ENCODE results near the gene ZNF710. TPM values are rescaled to one million over a fixed set of nuclear protein-coding genes. Genes with fewer than 3 reads are reported as not detected.

ZNF710 gene
- total and polyA plus RNA-seq, 2 experiments from 2014 or later: 7.8 to 22.2 TPM

DNA sequence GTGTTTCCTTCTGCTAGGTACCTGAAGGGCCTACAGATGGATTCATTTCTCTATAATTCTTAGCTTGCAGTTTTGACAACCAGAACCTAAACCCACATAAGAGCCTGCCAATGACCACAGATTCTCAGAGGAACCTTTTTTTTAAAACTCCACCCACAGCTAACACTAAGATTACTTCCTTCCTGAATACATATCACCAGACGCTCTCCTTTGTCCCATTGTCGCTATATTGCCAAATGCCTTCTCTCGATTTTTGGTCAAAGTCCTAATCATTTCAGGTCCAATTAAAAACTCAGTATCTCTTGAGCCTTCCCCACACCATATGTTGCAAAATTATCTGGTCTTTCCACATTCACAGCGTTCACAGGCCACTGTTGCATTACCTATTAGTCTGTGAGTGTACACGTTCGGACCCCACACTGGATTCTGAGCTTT, 12.4 kb downstream of the ZNF710 start:
- TF ChIP-seq, protein P1, sequence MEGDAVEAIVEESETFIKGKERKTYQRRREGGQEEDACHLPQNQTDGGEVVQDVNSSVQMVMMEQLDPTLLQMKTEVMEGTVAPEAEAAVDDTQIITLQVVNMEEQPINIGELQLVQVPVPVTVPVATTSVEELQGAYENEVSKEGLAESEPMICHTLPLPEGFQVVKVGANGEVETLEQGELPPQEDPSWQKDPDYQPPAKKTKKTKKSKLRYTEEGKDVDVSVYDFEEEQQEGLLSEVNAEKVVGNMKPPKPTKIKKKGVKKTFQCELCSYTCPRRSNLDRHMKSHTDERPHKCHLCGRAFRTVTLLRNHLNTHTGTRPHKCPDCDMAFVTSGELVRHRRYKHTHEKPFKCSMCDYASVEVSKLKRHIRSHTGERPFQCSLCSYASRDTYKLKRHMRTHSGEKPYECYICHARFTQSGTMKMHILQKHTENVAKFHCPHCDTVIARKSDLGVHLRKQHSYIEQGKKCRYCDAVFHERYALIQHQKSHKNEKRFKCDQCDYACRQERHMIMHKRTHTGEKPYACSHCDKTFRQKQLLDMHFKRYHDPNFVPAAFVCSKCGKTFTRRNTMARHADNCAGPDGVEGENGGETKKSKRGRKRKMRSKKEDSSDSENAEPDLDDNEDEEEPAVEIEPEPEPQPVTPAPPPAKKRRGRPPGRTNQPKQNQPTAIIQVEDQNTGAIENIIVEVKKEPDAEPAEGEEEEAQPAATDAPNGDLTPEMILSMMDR (IDR thresholded peaks at IDR 0.05; ENCODE audit: low read depth, low read length): no peak
- Histone ChIP-seq H3K4me3 (no peak overlapping the region), H3K4me1 (ENCODE audit: low read depth) (no peaks in the 10 kb centered on the region), H3K9me3 (ENCODE audit: low read depth) (no peaks in the 10 kb centered on the region), H3K36me3 (no peaks in the 10 kb centered on the region), H3K27ac (no peak overlapping the region), H3K27me3 (no peaks in the 10 kb centered on the region)
- DNase-seq (ENCODE audit: low read depth in 1 of 2, low spot score in 1 of 2): no peak

DNA sequence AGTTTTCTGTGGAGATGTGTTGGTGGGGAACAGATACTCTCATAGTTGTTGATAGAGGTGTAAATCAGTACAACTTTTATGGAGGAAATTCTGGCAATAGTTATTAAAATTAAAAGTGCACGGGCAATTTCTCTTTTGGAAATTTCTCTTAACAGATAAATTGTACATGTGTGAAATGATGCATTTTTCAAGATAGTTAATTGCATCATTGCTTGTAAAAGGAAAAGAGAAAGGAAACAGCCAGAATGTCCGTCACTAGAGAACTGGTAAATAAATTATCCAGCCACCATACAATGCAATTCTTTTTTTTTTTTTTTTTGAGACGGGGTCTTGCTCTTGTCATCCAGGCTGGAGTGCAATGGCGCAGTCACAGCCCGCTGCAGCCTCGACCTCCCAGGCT, 14.2 kb downstream of the ZNF710 start:
- no peak for DNase-seq (ENCODE audit: low read depth in 1 of 2, low spot score in 1 of 2)
- no peaks in the 10 kb centered on the region for H3K27me3 ChIP-seq
- H3K4me1 ChIP-seq (ENCODE audit: low read depth): no peaks in the 10 kb centered on the region
- H3K4me3 ChIP-seq: no peak overlapping the region
- TF ChIP-seq, protein P1 (IDR thresholded peaks at IDR 0.05; ENCODE audit: low read depth, low read length): no peak
- no peaks in the 10 kb centered on the region for H3K9me3 ChIP-seq (ENCODE audit: low read depth)
- no peak overlapping the region for H3K27ac ChIP-seq
- no peaks in the 10 kb centered on the region for H3K36me3 ChIP-seq

DNA sequence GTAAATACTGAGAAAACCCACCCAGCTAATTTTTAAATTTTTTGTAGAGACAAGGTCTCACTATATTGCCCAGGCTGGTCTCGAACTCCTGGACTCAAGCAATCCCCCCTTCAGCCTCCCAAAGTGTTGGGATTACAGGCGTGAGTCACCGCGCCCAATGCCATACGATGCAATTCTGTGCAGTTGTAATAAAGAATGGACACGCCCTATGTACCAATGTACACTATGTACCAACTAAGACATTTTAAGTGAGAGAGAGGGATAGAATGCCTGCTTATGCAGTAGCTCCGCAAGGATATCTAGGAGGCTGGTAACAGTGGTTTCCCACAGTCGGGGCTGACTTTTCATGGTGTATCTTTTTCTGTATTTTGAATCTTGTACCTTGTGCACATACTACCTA, 14.6 kb downstream of the ZNF710 start:
- no peaks in the 10 kb centered on the region for H3K4me1 ChIP-seq (ENCODE audit: low read depth)
- TF ChIP-seq, protein P1 (IDR thresholded peaks at IDR 0.05; ENCODE audit: low read depth, low read length): no peak
- no peak overlapping the region for H3K4me3 ChIP-seq
- no peak overlapping the region for H3K27ac ChIP-seq
- DNase-seq (ENCODE audit: low read depth in 1 of 2, low spot score in 1 of 2): no peak
- no peaks in the 10 kb centered on the region for H3K36me3 ChIP-seq
- no peaks in the 10 kb centered on the region for H3K27me3 ChIP-seq
- H3K9me3 ChIP-seq (ENCODE audit: low read depth): no peaks in the 10 kb centered on the region

DNA sequence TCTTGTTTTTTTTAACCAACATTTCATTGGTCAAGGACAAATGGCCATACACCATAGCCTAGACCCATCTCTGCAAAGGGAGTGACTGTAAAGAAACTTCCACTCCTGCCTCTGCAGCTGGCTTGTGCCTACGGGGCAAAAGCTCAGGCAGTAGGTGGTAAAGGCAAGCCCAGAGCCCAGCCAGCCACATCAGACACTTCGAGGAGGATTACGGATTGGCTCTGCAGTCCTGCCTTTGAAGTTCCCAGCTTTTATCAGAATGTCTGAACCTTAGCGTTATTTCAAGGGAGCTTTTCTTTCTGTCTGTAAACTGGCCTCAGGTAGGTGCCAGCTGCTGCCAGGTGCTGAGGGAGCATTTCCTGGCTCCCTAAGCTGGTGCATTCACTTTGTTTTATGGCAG, 15.6 kb downstream of the ZNF710 start:
- DNase-seq (ENCODE audit: low read depth in 1 of 2, low spot score in 1 of 2): no peak
- Histone ChIP-seq H3K36me3 (no peaks in the 10 kb centered on the region), H3K9me3 (ENCODE audit: low read depth) (no peaks in the 10 kb centered on the region), H3K4me1 (ENCODE audit: low read depth) (no peaks in the 10 kb centered on the region), H3K4me3 (no peak overlapping the region), H3K27me3 (no peaks in the 10 kb centered on the region), H3K27ac (no peak overlapping the region)
- TF ChIP-seq, protein P1 (IDR thresholded peaks at IDR 0.05; ENCODE audit: low read depth, low read length): no peak

DNA sequence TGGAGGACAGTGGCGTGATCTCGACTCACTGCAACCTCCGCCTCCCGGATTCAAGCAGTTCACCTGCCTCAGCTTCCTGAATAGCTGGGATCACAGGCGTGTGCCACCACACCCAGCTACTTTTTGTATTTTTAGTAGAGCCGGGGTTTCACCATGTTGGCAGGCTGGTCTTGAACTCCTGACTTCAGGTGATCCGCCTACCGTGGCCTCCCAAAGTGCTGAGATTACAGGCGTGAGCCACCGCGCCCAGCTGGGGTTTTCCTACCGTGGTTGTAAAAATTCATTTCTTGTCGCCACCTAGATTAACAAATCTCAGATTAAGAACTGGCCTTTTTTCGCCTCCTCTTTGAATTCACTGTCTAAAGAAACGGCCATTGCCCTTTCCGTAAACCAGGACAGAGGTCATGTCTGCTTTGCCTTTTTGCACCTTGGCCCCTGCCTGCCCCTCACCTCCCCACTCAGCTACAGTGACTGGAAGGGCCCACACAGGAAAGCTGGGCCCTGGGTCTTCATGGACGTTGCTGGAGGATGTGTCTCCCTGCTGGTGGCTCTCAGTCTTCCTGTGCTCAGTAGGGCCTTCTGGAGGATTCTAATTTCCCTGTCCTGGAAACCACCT, 17.2 kb downstream of the ZNF710 start:
- Histone ChIP-seq H3K4me3 (no peak overlapping the region), H3K4me1 (ENCODE audit: low read depth) (no peaks in the 10 kb centered on the region), H3K27me3 (no peaks in the 10 kb centered on the region), H3K27ac (no peak overlapping the region), H3K36me3 (no peaks in the 10 kb centered on the region), H3K9me3 (ENCODE audit: low read depth) (no peaks in the 10 kb centered on the region)
- no peak for DNase-seq (ENCODE audit: low read depth in 1 of 2, low spot score in 1 of 2)
- TF ChIP-seq, protein P1 (IDR thresholded peaks at IDR 0.05; ENCODE audit: low read depth, low read length): no peak

Measured in cardiac muscle cell (in vitro differentiated cells and primary cell).